ENCODE measurements around the gene DLL3.

- TF ChIP-seq CTCF (IDR thresholded peaks at IDR 0.05; ENCODE audit: low read length) = peak; percentile 86
- no peak for TF ChIP-seq EZH2 (IDR thresholded peaks at IDR 0.05; ENCODE audit: borderline replicate concordance, low read length)
Measured at GRCh38 chr19:39532233-39533002, 33.7 kb downstream of the DLL3 start, which contains the start of gene EID2B.

Measured in OCI-LY1 (cell line).